GM23338 (cell line): ENCODE results near the gene ID4. TPM values are rescaled to one million over a fixed set of nuclear protein-coding genes. Genes with fewer than 3 reads are reported as not detected.

Experiments
- ATAC-seq: fragments of 200-7000 bp; cut with Tn5 transposase; 3 replicates; pipeline ENCODE4 v1.9.1; 2020
- DNase-seq: peaks from one replicate; pipeline ENCODE4 v3.0.0-alpha.2; 2015; ENCODE audit warnings: low spot score
- H2AFZ ChIP-seq: fragments of 200-600 bp; sonication (generic); 2 replicates; pipeline ENCODE4 v1.8.0; 2016; ENCODE audit warnings: antibody characterized with exemption, mild to moderate bottlenecking, moderate library complexity
- H3F3A ChIP-seq: fragments of 200-600 bp; sonication (generic); replicated peaks from 2 replicates; pipeline ENCODE4 v1.8.0; 2017; ENCODE audit warnings: antibody characterized with exemption, mixed run types, low read depth
- H3K27ac ChIP-seq: fragments of 200-600 bp; sonication (generic); 2 replicates; pipeline ENCODE4 v1.6.1; 2016; ENCODE audit warnings: low read depth
- H3K27me3 ChIP-seq: fragments of 200-600 bp; sonication (generic); 2 replicates; pipeline ENCODE4 v1.8.0; 2016; ENCODE audit warnings: mild to moderate bottlenecking, mixed run types, moderate library complexity; ENCODE audit not compliant: insufficient read depth
- H3K36me3 ChIP-seq: fragments of 200-600 bp; sonication (generic); 2 replicates; pipeline ENCODE4 v1.8.0; 2016; ENCODE audit warnings: mild to moderate bottlenecking; ENCODE audit not compliant: insufficient read depth
- H3K4me1 ChIP-seq: fragments of 200-600 bp; sonication (generic); 2 replicates; pipeline ENCODE4 v1.8.0; 2016; ENCODE audit warnings: mild to moderate bottlenecking, moderate library complexity; ENCODE audit not compliant: insufficient read depth
- H3K4me2 ChIP-seq: fragments of 200-600 bp; sonication (generic); 2 replicates; pipeline ENCODE4 v1.7.1; 2017; ENCODE audit warnings: mixed run types
- H3K4me3 ChIP-seq: fragments of 200-600 bp; sonication (generic); 2 replicates; pipeline ENCODE4 v1.6.1; 2016; ENCODE audit warnings: mixed run types
- H3K79me2 ChIP-seq: fragments of 200-600 bp; sonication (generic); replicated peaks from 2 replicates; pipeline ENCODE4 v1.8.0; 2017; ENCODE audit warnings: mild to moderate bottlenecking; ENCODE audit not compliant: insufficient read depth
- H3K9me2 ChIP-seq: fragments of 200-600 bp; sonication (generic); 2 replicates; pipeline ENCODE4 v1.8.0; 2017; ENCODE audit not compliant: insufficient read depth
- H4K20me1 ChIP-seq: fragments of 200-600 bp; sonication (generic); replicated peaks from 2 replicates; pipeline ENCODE4 v1.8.0; 2017; ENCODE audit warnings: mild to moderate bottlenecking; ENCODE audit not compliant: insufficient read depth
- H3K27ac Mint-ChIP-seq: 2 replicates; pipeline ENCODE4 v1.8.0; 2020; ENCODE audit warnings: inconsistent platforms, mild to moderate bottlenecking, moderate library complexity, mixed read lengths
- H3K27me3 Mint-ChIP-seq: 3 replicates; pipeline ENCODE4 v1.8.0; 2022; ENCODE audit warnings: low read depth, mild to moderate bottlenecking, moderate library complexity, mixed read lengths, inconsistent platforms; ENCODE audit not compliant: insufficient read depth, poor library complexity
- H3K36me3 Mint-ChIP-seq: 3 replicates; pipeline ENCODE4 v1.8.0; 2021; ENCODE audit warnings: low read depth, mild to moderate bottlenecking, inconsistent platforms, moderate library complexity, mixed read lengths
- H3K4me1 Mint-ChIP-seq: 3 replicates; pipeline ENCODE4 v1.8.0; 2020; ENCODE audit warnings: mild to moderate bottlenecking, inconsistent platforms, mixed read lengths
- H3K4me3 Mint-ChIP-seq: 3 replicates; pipeline ENCODE4 v1.8.0; 2021; ENCODE audit warnings: moderate library complexity, mild to moderate bottlenecking, inconsistent platforms, mixed read lengths
- H3K9me3 Mint-ChIP-seq: 3 replicates; pipeline ENCODE4 v1.8.0; 2020; ENCODE audit warnings: moderate library complexity, mild to moderate bottlenecking, inconsistent platforms, mixed read lengths
- CREB1 ChIP-seq: fragments of 250-450 bp; sonication (Bioruptor Pico); IDR thresholded peaks from 2 replicates; pipeline ENCODE4 v1.5.0; 2020; ENCODE audit warnings: low read depth, mild to moderate bottlenecking, moderate library complexity
- EZH2 ChIP-seq: fragments of 200-600 bp; sonication (generic); IDR thresholded peaks from one replicate; pipeline ENCODE4 v1.8.0; 2017; ENCODE audit warnings: antibody characterized with exemption, mild to moderate bottlenecking, low read depth; ENCODE audit not compliant: unreplicated experiment
- EZH2phosphoT487 ChIP-seq: fragments of 200-600 bp; sonication (generic); IDR thresholded peaks from one replicate; pipeline ENCODE4 v1.8.1; 2018; ENCODE audit warnings: antibody characterized with exemption; ENCODE audit not compliant: unreplicated experiment
- JUNB ChIP-seq: IDR thresholded peaks from one replicate; pipeline ENCODE4 v1.6.1; 2016; ENCODE audit warnings: antibody characterized with exemption; ENCODE audit not compliant: unreplicated experiment
- NANOG ChIP-seq: IDR thresholded peaks from 2 replicates; pipeline ENCODE4 v1.6.1; 2016; ENCODE audit warnings: antibody characterized with exemption, borderline replicate concordance
- POLR2AphosphoS5 ChIP-seq: IDR thresholded peaks from 2 replicates; pipeline ENCODE4 v1.6.1; 2016; ENCODE audit warnings: antibody characterized with exemption, low read depth
- REST ChIP-seq: IDR thresholded peaks from one replicate; pipeline ENCODE4 v1.6.1; 2018; ENCODE audit warnings: antibody characterized with exemption; ENCODE audit not compliant: unreplicated experiment
- STAT1 ChIP-seq: IDR thresholded peaks from one replicate; pipeline ENCODE4 v1.6.1; 2016; ENCODE audit warnings: antibody characterized with exemption; ENCODE audit not compliant: unreplicated experiment
- ZNF114 ChIP-seq: fragments of 250-450 bp; sonication (Bioruptor Pico); IDR thresholded peaks from 2 replicates; pipeline ENCODE4 v1.5.0; 2020; ENCODE audit warnings: mild to moderate bottlenecking, moderate library complexity
- ZNF331 ChIP-seq: fragments of 250-450 bp; sonication (Bioruptor Pico); IDR thresholded peaks from 2 replicates; pipeline ENCODE4 v1.5.0; 2020; ENCODE audit warnings: low read depth, mild to moderate bottlenecking, moderate library complexity
- ZNF462 ChIP-seq: fragments of 250-450 bp; sonication (Bioruptor Pico); IDR thresholded peaks from 2 replicates; pipeline ENCODE4 v1.5.0; 2020; ENCODE audit warnings: mild to moderate bottlenecking, moderate library complexity
- polyA plus RNA-seq: library from polyadenylated mRNA; unstranded; fragments of >200 nt; fragmentation: Nextera tagmentation; extraction: Ambion mirVana; gene quantifications from 2 replicates; pipeline ENCODE4 v1.2.1, GENCODE V29; 2016
- total RNA-seq: library from RNA; depleted of rRNA; stranded (reverse); fragments of >200 nt; shearing (Covaris generic); gene quantifications from 2 replicates; pipeline ENCODE4 v1.2.3, GENCODE V29; 2014
- TF ChIP-seq, protein P1 (sequence below): IDR thresholded peaks from 2 replicates; pipeline ENCODE4 v1.6.1; 2016; ENCODE audit warnings: antibody characterized with exemption
- TF ChIP-seq, protein P2 (sequence below), 2 experiments: fragments of 200-600 bp in 1 of 2; sonication (generic) in 1 of 2; conservative IDR thresholded peaks; 2 replicates each; pipeline versions ENCODE4 v1.5.1 to v1.6.1; 2016 to 2017; ENCODE audit warnings: antibody characterized with exemption in 2 of 2, low read depth in 2 of 2, mild to moderate bottlenecking in 2 of 2, moderate library complexity in 1 of 2

The ID4 gene
- total and polyA plus RNA-seq, 2 experiments from 2014 or later: 3.7 to 7.0 TPM

GRCh38 chr6:19798362-19798761 is 38.8 kb upstream of the ID4 start:
- no peak overlapping the region for H3K27ac Mint-ChIP-seq

More at GRCh38 chr6:19798362-19798761, 38.8 kb upstream of the ID4 start:
- Histone ChIP-seq H3K79me2 (no peaks in the 10 kb centered on the region), H3K36me3 (no peaks in the 10 kb centered on the region), H3K4me2 (no peak overlapping the region), H3F3A (no peaks in the 10 kb centered on the region), H2AFZ (no peak overlapping the region), H3K27ac (no peak overlapping the region), H3K4me1 (peaks cover under 1% of the 10 kb centered on the region; the same call in 1 of the 2 replicates), H3K27me3 (peaks cover 6% of the 10 kb centered on the region), H3K4me3 (no peak overlapping the region), H3K9me2 (no peaks in the 10 kb centered on the region), H4K20me1 (no peaks in the 10 kb centered on the region)
- H3K9me3 Mint-ChIP-seq: peaks cover 7% of the 10 kb centered on the region; the same call in 1 of the 3 replicates
- H3K36me3 Mint-ChIP-seq: peaks cover 3% of the 10 kb centered on the region; the same call in 1 of the 3 replicates
- peaks cover 6% of the 10 kb centered on the region; the same call in 2 of the 3 replicates for H3K4me1 Mint-ChIP-seq
- no peaks in the 10 kb centered on the region for H3K27me3 Mint-ChIP-seq
- TF ChIP-seq CREB1 (CRISPR knock-in tag) (no peak), POLR2AphosphoS5 (no peak), ZNF462 (no peak), JUNB (no peak), ZNF331 (no peak), STAT1 (no peak), EZH2phosphoT487 (no peak), REST (no peak), EZH2 (no peak), ZNF114 (CRISPR knock-in tag) (no peak), NANOG (no peak)
- TF ChIP-seq, protein P1, sequence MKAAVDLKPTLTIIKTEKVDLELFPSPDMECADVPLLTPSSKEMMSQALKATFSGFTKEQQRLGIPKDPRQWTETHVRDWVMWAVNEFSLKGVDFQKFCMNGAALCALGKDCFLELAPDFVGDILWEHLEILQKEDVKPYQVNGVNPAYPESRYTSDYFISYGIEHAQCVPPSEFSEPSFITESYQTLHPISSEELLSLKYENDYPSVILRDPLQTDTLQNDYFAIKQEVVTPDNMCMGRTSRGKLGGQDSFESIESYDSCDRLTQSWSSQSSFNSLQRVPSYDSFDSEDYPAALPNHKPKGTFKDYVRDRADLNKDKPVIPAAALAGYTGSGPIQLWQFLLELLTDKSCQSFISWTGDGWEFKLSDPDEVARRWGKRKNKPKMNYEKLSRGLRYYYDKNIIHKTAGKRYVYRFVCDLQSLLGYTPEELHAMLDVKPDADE: no peak
- TF ChIP-seq, protein P2, sequence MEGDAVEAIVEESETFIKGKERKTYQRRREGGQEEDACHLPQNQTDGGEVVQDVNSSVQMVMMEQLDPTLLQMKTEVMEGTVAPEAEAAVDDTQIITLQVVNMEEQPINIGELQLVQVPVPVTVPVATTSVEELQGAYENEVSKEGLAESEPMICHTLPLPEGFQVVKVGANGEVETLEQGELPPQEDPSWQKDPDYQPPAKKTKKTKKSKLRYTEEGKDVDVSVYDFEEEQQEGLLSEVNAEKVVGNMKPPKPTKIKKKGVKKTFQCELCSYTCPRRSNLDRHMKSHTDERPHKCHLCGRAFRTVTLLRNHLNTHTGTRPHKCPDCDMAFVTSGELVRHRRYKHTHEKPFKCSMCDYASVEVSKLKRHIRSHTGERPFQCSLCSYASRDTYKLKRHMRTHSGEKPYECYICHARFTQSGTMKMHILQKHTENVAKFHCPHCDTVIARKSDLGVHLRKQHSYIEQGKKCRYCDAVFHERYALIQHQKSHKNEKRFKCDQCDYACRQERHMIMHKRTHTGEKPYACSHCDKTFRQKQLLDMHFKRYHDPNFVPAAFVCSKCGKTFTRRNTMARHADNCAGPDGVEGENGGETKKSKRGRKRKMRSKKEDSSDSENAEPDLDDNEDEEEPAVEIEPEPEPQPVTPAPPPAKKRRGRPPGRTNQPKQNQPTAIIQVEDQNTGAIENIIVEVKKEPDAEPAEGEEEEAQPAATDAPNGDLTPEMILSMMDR (conservative IDR thresholded peaks at IDR 0.05; ENCODE audit: low read depth in 2 of 2): no peak
- ATAC-seq (no peak), DNase-seq (no peak)
- no peak overlapping the region for H3K4me3 Mint-ChIP-seq
